ENCODE results near the gene LRP1B. TPM values are rescaled to one million over a fixed set of nuclear protein-coding genes. Genes with fewer than 3 reads are reported as not detected.

The LRP1B gene
- total RNA-seq, 4 donors from 2014 or later = 3.6 to 10.1 (median 6.1) TPM

- no peak for TF ChIP-seq CTCF (IDR thresholded peaks at IDR 0.05)
- no peak for DNase-seq (ENCODE audit: low spot score)
- no peak for ATAC-seq (ENCODE audit: low FRiP score)
These were observed 531.1 kb downstream of the LRP1B start for GRCh38 chr2:141599721-141600120.

GRCh38 chr2:141598982-141599381 lies 531.8 kb downstream of the LRP1B start:
- ATAC-seq (ENCODE audit: low FRiP score) = no peak
- no peak for DNase-seq (ENCODE audit: low spot score)
- no peak for TF ChIP-seq CTCF (IDR thresholded peaks at IDR 0.05)

GRCh38 chr2:141595316-141595920 lies 535.4 kb downstream of the LRP1B start:
- TF ChIP-seq CTCF (IDR thresholded peaks at IDR 0.05) = no peak
- ATAC-seq (ENCODE audit: low FRiP score) (no peak), DNase-seq (ENCODE audit: low spot score) (no peak)

- no peak for ATAC-seq (ENCODE audit: low FRiP score)
- no peak for TF ChIP-seq CTCF (IDR thresholded peaks at IDR 0.05)
- no peak for DNase-seq (ENCODE audit: low spot score)
These were observed 539.0 kb downstream of the LRP1B start for GRCh38 chr2:141591787-141592186.

- DNase-seq (ENCODE audit: low spot score) = no peak
- no peak for TF ChIP-seq CTCF (IDR thresholded peaks at IDR 0.05)
- no peak for ATAC-seq (ENCODE audit: low FRiP score)
These were observed 540.2 kb downstream of the LRP1B start for GRCh38 chr2:141590620-141591019.

GRCh38 chr2:141589314-141589713 lies 541.5 kb downstream of the LRP1B start:
- DNase-seq (ENCODE audit: low spot score) (no peak), ATAC-seq (ENCODE audit: low FRiP score) (no peak)
- TF ChIP-seq CTCF (IDR thresholded peaks at IDR 0.05) = no peak

- no peak for TF ChIP-seq CTCF (IDR thresholded peaks at IDR 0.05)
- ATAC-seq (ENCODE audit: low FRiP score) = no peak
- DNase-seq (ENCODE audit: low spot score) = no peak
These were observed 543.8 kb downstream of the LRP1B start for GRCh38 chr2:141586985-141587384.

Data from omental fat pad (tissue), 4 donors.